NCI-H345 (cell line): ENCODE data around the gene LUC7L3.
A peak's percentile ranks its signal among the peaks of the same experiment; 100 is the strongest.
"Not testable (repeated sequence)": the region's sequence is repeated elsewhere in the genome, so short reads cannot be mapped to it uniquely, and the experiment has no call there.

Experiments
- DNase-seq: peaks from one replicate; lab custom pipeline; 2025; lab: John Stamatoyannopoulos, UW

Gene LUC7L3

DNA sequence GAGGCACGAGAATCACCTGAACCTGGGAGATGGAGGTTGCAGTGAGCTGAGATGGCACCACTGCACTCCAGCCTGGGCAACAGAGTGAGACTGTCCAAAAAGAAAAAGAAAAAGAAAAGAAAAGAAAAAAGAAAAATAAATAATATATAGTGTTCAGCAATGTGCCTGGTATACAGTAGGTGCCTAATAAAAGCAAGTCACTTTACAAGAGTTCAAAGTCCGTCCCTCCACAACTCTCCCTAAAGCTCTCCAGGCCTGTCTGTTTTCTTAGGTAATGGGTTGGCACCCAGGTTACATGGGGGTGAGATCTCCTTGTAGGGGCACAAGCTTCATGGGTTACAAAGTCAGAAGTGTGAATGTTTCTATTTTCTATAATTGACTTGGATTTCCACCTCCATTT, 64.5 kb downstream of the LUC7L3 start:
- DNase-seq = no peak

DNA sequence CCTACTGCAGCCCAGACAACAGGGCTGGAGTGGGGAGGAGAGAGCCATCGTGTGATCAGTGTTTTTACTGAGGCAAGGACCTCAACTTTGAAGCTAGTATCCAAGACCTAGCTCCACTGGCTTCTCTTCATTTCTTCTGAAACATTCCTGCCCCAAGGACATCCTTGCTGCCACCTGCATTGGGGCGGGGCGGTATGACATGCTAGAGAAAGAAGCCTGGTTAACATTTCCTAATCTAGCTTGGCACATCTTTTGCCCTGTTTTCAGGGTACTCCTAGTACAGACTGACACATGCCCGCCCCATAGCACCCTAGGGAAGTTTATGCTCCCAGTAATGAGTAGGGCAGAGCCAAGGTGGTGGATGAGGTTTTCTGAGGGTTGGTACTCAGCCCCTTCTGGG, 65.7 kb downstream of the LUC7L3 start:
- no peak for DNase-seq

DNA sequence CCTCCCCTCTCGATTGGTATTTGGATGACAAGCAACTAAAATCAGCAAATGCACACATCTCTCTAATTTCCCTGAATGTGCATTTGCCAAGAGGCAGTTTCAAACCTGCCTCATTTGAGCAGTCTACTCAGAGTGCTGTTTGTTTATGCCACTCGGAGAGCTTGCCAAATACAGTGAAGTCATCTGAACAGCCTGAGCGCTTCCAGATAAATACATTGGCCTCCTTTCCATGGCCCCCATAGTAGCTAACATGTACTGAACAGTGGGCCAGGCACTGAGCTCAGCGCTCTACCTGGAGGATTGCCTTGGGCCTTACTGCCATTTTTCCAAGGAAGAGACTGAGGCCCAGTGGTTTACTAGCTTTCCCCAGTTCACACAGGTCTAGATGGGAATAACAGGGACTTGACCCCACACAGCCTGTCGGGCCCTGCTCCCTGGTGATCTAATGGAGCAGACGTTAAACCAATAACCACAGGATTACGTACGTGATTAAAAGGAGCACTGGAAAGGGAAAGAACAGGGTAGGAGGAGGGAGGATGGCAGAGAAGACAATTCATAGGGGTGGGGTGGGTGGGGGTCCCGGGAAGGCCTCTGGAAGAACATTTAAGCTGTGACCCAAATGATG, 66.7 kb downstream of the LUC7L3 start:
- peak; percentile 25 for DNase-seq

DNA sequence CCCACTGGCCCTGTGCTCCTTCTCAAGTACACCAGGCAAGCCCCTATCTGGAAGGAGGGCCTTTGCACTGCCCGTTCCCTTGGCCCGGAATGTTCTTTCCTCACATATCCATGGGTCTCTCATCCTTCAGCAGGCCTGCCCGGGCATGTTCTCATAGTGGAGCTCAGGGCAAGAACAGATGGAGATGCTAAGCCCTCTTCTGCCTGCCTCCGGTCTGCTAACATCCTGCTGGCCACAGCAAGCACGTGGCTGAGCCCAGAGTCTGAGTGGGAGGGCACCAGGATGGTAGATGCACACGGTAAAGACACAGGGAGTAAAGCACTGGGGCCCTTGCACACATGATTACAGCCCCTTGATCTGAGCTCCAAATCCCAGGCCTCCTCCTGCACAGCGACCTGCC, 67.7 kb downstream of the LUC7L3 start:
- DNase-seq = no peak

DNA sequence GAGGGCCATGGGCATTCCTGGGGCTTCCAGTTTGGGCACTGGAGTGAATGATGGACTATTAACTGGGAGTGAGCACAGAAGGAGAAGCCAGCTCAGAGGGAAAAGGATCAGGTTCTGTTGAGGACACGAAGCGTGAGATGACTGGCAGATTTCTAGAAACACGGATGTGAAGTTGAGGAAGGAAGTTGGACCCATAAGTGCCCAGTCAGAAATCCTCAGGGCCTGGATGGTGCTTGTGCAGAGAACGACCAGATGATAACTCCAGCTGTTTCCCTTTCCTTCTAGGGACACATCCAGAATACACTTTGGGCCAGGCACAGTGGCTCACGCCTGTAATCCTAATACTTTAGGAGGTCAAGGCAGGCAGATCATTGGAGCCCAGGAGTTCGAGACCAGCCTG, 71.2 kb downstream of the LUC7L3 start:
- DNase-seq = no peak

DNA sequence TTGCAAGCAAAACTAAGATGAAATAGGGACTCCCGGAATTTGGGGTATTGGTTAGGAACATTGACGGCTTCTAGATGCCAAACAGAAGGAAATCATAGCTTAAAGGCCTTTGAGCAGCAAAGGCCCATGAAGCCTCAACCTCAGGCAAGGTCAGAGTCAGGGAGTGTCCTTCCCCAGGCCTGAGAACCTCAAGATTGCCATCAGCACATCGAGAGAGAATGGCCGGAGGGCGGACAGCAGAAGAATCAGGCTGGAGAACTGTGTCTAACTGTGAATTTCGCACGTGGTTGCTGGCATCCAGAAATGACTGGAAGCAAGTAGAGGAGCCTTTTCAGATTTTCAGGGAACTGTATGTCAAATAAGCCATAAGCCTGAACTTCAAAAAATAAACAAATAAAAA, 72.7 kb downstream of the LUC7L3 start:
- no peak for DNase-seq

DNA sequence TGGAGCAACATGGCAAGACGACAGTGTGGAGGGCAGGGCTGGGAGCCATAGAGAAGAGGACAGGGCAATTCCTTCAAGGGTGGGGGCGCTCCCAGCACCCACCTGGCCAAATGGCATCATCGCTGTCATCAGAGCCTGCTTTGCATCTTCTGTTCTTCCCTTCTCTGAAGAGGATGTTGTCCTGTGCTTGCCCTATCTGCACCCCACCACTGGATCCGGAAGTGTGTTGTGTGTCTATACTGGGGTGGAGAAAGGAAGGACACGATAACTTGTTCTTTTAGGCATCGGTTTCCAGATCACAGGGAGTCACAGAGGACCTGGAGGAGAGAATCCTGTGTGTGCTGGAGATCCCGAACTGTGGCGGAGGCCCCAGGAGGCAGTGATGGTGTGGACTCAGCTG, 73.6 kb downstream of the LUC7L3 start:
- DNase-seq = no peak

DNA sequence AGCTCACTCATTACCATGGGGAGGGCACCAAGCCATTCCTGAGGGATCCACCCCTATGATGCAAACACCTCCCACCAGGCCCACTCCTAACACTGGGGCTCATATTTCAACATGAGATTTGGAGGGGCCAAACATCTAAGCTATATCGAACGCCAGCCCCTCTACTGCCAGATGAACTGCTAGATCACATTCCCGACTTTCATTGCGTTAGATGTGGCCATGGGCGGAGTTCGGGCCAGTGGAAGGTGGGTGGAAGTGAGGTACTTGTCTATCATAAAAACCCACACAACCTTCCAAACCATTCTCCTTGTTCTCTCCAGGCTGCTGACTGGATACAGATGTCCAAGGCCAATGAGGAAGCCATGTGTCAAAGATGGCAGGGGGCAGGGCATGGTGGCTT, 75.0 kb downstream of the LUC7L3 start:
- DNase-seq = no peak

DNA sequence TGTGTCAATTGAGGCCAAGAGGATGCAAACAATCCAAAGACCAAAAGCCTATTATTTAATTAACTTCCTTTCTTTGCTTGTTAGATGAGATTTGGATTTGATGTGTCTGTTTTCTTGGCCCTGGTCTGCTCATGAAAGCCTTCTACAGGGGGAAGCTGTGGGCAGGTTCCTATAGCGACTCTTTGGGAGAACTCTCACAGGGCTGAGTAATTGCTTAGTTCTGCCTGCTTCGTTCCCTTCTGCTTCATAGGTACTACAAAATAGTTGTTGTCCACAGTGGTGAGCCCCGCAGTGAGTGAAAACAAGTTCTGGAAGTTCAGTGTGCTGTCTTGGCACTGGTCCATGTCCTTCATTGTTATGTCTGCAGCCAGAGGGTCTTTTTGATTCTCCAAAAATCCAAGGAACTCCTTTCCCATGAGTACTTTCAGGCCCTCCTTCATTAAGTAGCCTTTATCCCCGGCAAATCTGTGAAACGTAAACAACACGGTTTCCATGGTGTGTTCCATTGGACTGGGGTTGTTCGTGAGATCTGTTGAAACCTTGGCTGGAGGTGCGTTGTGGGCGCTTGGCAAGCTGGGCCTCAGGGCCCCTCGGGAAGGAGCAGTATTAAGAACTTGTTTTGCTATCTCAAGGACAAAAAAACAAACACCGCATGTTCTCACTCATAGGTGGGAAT, 77.9 kb downstream of the LUC7L3 start:
- peak; percentile 8 for DNase-seq

DNA sequence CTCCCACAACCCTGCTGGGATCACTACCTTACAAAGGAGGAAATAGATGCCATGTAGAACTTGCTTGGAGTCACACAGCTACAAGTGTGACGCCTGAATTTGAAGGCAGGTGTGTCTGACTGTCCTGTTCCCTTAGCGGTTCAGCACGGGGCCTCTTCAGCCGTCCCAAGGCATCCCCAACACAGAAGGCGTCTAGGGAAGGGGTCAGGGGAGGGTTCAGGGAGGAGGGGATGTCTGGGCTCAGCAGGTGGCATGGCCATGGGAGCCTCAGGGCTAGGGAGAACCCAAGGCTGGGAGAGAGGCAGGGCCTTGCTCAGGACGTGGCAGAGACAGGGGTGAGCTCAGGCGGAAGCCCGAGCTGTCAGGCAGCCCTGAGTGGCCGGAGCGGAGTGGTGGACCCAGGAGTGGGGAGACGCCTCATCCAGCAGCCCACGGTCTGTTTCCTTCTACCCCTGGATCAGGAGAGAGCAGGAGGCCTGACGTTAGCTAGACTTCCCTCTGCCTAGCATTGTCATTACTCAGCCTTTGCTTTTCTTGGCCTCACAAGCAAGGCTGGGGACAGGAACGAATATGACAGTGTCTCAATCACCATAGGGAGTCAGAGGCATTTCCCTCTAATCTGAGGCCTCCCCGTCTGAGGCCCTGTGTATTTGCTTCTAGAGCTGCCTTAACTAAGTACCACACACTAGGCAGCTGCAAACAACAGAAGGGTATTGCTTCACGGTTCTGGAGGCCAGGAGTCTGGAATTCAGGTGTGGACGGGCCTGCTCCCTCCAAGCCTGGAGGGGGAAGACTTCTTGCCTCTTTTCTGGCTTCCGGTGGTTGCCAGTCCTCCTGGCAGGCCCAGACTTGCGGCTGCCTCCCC, 79.3 kb downstream of the LUC7L3 start:
- DNase-seq = no peak

DNA sequence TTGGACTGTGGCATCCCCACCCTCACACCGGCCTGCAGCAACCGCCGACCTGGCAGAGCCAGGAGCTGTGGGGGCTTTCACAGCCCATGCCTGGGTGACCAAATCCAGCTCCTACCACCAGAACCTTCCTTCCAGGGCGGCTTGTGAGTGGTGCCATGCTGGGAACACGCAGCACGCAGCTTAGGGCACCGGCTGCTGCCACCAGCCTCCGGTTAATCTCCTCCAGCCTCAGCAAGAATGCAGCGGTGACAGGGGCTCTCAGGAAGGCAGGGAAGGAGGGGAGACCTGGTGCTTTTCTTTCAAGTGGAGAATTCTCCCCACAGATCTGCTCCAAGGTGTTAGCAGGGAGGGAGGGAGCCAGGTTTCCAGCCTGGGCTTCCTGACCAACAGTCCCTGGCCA, 80.2 kb downstream of the LUC7L3 start:
- no peak for DNase-seq

DNA sequence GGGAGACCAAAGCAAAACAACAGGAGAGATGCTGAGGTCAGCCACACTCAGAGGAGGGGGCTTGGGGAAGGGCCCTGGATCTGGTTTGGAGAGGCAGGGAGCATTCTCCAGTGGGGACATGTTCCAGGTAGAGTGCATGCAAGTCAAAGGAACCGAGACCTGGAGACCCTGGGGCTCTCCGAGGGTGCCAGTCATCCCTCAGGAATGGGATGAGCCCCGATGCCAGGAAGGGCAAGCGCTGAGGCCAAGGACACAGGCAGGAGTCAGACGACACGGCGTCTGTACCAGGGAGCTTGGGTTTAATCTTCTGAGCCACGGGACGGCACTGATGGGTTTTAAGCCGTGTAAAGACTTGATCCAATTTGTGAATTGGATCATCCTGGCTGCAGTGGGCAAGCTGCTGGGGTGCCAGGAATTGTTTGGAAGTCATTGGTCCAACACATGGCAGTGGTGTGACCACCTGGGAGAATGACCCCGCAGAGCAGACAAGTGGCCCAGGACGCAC, 80.8 kb downstream of the LUC7L3 start:
- no peak for DNase-seq

DNA sequence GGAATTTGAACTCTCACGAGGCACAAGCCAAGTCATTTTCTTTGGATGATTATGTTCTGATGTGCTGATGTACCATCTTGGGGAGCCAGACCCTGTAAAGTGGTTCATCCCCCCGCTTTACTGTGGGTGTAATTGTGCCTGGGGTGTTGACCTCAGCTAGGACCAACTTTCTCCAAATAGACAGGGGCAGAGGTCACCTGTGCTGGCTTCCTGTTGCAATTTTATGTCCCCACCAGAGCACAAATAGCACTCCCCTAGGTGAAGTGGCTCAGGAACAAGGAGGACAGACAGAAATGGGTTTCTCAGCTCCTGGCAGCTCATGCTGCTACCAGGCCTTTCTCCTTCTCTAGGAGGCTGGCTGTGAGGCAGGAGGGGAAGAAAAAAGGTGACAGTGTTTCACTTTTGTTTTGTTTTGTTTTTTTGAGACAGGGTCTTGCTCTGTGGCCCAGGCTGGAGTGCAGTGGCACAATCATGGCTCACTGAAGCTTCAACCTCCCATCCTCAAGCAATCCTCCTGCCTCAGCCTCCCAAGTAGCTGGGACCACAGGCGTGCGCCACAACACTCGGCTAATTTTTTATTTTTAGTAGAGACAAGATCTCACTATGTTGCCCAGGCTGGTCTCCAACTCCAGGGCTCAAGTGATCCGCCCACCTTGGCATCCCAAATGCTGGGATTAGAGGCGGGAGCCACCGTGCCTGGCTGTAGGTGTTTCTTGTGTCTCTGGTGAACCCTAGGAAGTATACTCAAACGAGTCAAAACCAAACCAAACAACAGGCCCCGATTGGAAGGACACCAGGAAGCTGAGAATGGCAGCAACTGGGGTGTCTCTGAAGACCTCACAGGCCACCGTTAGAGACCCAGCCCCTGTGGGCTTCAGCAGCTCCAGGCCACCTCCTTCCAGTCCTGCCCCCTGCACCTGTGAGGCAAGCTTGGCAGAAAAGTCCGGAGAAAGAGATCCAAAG, 83.5 kb downstream of the LUC7L3 start:
- DNase-seq = no peak

DNA sequence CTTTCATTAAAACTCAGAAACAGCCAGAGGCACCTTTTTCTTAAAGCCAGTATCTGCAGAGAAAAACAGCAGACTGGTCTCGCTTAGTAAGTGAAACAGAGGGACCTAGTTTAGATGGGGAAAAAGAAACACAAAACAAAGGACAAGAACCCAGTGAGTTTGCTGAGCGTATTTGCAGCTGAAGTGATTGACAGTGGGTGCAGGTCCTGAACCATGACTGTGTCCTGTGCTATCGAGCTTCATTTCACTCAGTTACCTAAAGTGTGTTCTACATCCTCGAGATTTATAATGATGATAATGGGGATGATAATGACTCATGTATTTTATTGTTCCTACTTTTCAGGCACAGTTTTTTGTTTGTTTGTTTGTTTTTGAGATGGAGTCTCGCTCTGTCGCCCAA, 84.3 kb downstream of the LUC7L3 start:
- DNase-seq = no peak

DNA sequence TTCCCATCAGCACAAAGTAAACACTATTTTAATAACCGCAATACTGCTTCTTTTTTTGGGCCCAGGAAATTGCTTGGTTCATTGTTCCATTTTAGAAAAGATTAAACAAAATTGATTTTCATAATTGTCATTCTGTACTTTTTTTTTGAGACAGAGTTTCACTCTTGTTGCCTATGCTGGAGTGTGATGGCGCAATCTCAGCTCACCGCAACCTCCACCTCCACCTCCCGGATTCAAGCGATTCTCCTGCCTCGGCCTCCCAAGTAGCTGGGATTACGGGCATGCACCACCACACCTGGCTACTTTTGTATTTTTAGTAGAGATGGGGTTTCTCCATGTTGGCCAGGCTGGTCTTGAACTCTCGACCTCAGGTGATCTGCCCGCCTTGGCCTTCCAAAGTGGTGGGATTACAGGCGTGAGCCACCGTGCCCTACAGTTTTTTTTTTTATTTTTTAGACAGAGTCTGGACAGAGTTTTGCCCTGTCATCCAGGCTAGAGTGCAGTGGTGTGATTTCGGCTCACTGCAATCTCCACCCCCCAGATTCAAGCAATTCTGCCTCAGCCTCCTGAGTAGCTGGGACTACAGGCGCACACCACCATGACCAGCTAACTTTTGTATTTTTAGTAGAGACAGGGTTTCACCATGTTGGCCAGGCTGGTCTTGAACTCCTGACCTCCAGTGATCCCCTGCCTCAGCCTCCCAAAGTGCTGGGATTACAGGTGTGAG, 85.5 kb downstream of the LUC7L3 start:
- not testable (repeated sequence) for DNase-seq

DNA sequence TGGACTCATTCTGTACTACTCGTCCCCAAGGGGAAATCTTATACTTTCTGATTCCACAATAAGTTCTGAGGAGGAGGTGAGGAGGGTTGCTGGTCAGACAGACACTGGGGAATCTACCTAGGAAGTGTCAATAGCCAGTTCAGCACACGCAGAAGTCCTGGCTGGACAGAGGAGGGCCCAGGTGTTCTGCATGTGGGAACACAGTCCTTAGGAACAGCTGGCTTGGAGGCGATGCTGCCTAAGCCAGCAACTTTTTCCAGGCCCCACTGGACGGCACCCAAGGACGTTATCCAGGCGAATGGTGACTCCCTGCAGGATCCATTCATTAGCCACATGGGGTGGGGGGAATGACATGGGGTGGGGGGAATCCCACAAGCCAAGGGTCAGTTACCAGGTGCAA, 86.1 kb downstream of the LUC7L3 start:
- no peak for DNase-seq
